Rectal smooth muscle tissue (tissue), 1 donor: Measurements from ENCODE around the gene CCM2.

Experiments used
- H3K27ac ChIP-seq: one replicate; pipeline ENCODE4 v1.7.0; 2013; ENCODE audit warnings: low read depth, low read length, inconsistent platforms
- H3K27me3 ChIP-seq: one replicate; pipeline ENCODE4 v1.7.0; 2013; ENCODE audit warnings: low read length; ENCODE audit not compliant: control insufficient read depth, insufficient read depth
- H3K36me3 ChIP-seq: one replicate; pipeline ENCODE4 v1.7.0; 2013; ENCODE audit warnings: low read length; ENCODE audit not compliant: control insufficient read depth, insufficient read depth
- H3K4me1 ChIP-seq: one replicate; pipeline ENCODE4 v1.7.0; 2013; ENCODE audit warnings: low read length; ENCODE audit not compliant: control insufficient read depth, insufficient read depth
- H3K4me3 ChIP-seq: one replicate; pipeline ENCODE4 v1.7.0; 2013; ENCODE audit warnings: low read length
- H3K9ac ChIP-seq: one replicate; pipeline ENCODE4 v1.7.0; 2013; ENCODE audit warnings: low read length

CCM2 gene

DNA sequence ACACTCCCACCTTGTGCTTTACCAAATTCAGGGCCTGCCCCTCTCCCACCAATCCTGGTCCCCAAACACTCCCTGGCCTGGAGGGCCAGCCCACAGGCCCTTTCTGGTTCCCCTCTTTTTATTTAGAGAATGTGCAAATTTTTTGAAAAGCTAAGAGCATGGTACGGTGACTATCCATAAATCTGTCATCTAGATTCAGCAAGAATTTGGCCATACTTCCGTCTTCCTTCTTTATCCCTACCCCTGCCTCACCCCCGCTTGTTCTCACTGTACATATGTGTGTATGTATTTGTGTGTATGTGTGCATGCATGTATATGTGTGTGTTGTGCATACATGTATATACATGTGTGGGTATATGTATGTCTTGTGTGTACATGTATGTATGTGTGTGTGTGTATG lies 119.5 kb downstream of the CCM2 start:
- H3K9ac ChIP-seq: no peak overlapping the region
- H3K4me3 ChIP-seq: no peak overlapping the region
- H3K27me3 ChIP-seq: no peaks in the 10 kb centered on the region
- H3K4me1 ChIP-seq: no peaks in the 10 kb centered on the region
- no peak overlapping the region for H3K27ac ChIP-seq
- H3K36me3 ChIP-seq: no peaks in the 10 kb centered on the region

DNA sequence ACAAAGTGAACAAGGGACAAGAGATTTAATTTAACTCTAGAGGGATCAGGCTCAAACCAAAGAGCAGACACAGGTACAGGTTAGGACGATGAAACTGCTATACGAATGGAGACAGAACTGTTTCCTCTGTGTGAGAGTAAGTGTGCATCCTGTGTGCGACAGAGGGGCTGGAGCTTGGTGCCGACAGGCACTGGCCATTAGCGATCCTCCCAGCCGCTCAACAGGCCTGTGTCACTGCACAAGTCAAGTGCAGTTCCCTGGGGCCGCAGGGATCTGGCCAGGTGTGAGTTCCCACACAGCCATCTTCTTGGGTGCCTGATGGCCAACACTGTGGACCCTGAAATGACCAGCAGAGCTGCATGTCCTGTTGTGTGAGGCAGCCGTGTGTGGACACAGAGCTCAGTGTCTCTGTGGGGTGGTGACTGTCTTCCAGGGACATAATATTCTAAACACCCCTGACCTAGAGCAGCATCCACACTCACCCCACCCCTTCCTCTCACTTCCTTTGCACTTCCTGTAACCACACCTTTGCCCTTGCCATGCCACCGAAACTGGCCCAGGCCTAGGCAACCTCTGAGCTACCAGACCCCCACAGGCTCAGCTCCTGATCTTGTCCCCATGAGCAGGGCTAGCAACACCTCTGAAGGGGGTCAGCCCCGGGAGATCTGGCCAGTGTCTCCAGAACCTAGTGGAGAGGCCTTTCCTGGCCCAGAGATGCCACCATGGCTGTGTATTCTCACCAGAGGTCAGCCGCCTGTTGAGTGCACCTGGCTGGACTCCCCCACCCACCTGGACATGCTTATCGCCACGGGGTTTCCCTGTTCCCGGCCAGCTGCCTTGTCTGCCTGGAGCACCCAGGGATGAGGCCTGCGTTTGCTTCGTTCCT lies 123.2 kb downstream of the CCM2 start:
- Histone ChIP-seq H3K9ac (no peak overlapping the region), H3K4me3 (no peak overlapping the region)

DNA sequence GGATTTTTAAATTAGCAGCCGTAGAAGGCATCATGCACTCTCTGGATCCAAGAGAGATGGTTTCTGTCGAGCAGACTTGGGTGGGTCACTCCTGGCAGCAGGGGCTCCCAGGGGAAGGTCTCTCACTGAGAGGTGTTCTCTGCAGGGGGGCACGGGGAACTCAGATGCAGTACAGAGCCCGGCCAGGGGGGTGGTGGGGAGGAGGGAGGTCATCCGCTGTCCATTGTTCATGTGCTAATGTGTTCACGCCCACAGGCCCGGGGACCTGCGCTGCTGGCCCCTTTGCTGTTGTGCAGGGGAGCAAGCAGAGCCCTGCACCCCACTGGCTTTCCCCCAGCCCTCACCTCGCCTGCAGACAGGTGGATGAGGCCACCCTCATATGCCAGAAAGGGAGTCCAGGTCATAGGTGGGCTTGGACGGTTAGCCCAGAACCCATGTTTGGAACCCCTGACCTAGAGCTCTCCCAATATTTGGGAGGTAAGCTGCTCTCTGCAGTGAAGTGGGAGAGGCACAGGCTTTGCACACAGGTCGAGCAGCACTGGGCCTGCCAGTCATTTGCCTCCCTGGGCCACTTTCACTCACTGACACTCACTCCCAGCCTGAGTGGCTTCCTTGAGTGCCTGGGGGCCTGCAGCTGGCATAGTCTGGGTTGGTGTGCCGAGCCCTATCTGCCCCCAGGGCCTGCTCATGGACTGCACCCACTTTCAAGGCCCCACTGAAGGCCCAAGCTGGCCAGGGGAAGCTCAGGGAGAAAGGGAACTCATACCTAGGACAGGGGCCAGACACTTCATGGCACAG lies 124.1 kb downstream of the CCM2 start:
- Histone ChIP-seq H3K27me3 (no peaks in the 10 kb centered on the region), H3K4me3 (no peak overlapping the region), H3K4me1 (no peaks in the 10 kb centered on the region), H3K27ac (no peak overlapping the region), H3K36me3 (no peaks in the 10 kb centered on the region), H3K9ac (no peak overlapping the region)

More for the DNA sequence above, 123.2 kb downstream of the CCM2 start:
- Histone ChIP-seq H3K4me1 (no peaks in the 10 kb centered on the region), H3K27ac (no peak overlapping the region), H3K36me3 (no peaks in the 10 kb centered on the region), H3K27me3 (no peaks in the 10 kb centered on the region)

DNA sequence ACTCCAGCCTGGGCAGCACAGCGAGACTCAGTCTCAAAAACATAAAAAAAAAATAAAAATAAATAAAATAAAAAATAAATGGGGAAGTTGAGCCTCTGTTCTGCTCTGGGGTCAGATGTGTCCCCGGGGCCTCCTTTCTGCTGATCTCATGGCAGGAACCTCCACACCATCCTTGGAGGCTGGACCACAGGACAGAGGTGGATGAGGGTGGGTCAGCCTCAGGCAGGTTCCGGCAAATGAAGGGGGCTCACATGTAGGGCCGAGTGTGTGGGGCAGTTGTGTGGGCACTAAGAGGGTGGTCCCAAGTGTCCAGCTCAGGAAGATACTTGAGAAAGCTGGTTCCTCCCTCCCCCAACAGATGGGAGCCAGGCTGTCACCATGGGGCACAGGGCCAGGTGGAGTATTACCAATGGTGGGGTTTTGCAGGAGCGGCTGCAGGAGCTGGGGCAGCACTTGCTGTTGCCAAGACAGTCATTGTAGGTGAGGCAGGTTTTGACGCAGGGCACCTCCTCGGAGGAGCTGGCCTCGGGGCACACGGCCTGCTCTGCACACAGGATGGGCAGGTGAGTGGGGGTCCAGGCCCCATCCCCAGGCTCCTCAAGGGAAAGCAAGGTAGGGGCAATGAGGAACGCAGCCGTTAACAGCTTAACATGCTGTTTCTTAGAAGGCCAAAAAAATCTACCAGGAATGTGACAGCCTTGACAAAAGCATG lies 125.3 kb downstream of the CCM2 start:
- H3K9ac ChIP-seq: no peak overlapping the region
- H3K27me3 ChIP-seq: no peaks in the 10 kb centered on the region
- no peaks in the 10 kb centered on the region for H3K36me3 ChIP-seq
- H3K4me1 ChIP-seq: no peaks in the 10 kb centered on the region
- no peak overlapping the region for H3K4me3 ChIP-seq
- no peak overlapping the region for H3K27ac ChIP-seq
